SK-MEL-5 (cell line): Measurements from ENCODE around the gene ATG2B. TPM values are rescaled to one million over a fixed set of nuclear protein-coding genes. Genes with fewer than 3 reads are reported as not detected.

Source experiments
- DNase-seq: peaks from one replicate; pipeline ENCODE4 v3.0.0-alpha.2; 2016; ENCODE audit warnings: low read depth, low spot score
- in situ Hi-C: cut with HindIII; loops from 2 replicates; pipeline ENCODE4 v1.10.0; 2016; ENCODE audit warnings: low sequenced_read_pairs, high pct_unique_total_duplicates, low pct_unique_long_range_greater_than_20kb
- small RNA-seq, 2 experiments: library from RNA; depleted of rRNA; stranded (forward); fragments of <200 nt; gene quantifications; one replicate each; pipeline ENCODE3, GENCODE V24; 2014
- total RNA-seq: library from RNA; depleted of rRNA; stranded (reverse); fragments of >200 nt; shearing (Covaris generic); gene quantifications from 2 replicates; pipeline ENCODE4 v1.2.3, GENCODE V29; 2014; rRNA removed

ATG2B gene
- total RNA-seq, 1 experiment from 2014 or later = 13.4 TPM

DNA sequence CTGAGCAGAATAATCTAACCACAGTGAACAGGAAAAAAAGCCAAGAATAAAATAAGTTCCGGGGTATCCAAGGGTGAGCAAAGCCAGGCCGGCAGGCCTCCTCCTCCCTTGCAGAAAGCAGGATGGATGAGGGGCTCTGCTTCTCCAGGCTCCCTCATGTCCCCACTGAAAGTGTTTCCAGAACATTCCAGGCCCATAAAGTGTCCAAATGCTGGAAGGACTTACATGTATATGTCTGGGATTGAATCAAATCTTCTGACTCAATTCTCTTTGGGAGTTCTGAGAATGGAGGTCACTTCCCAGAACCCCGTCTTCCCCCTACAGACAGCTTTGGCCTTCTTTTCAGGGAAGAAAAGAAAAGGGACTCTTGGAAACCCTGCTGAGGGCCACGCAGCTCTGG is 132.1 kb downstream of the ATG2B start:
- in situ Hi-C loops = no loop called here
- DNase-seq = no peak

DNA sequence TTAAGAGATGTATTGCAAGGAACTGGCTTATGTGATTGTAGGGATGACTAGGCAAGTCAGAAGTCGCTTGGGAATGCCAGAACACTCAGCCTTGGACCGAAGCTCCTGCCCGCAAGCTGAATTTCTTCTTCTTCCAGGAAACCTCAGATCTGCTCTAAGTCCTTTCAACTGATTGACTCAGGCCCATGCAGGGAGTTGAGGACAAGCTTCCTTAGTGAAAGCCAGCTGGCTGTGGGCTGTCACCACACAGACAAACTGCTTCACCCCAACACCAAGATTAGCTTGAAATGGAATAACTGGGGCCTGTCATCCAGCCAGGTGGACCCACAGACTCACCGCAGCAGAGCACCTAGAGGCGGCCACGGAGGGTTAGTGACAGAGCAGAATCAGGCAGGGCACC is 133.8 kb downstream of the ATG2B start:
- DNase-seq = no peak
- in situ Hi-C loops = no loop called here

Small RNAs within 50 kb of the gene (small RNA-seq; reads per million reads assigned to genes)
- gene RNU2-33P = 0.10 to 14.9 reads per million in 2 experiments

Other genes starting within 250 kb of the ATG2B start
- gene BDKRB2, start 158.5 kb downstream of the ATG2B start, total RNA-seq = not detected in 2 replicates
- gene BDKRB1, start 107.1 kb downstream of the ATG2B start, total RNA-seq = 0.53 TPM in 1 of 2 replicates, not detected in the other
- 30.6 and 31.8 TPM in 2 replicates for gene GSKIP, start 185 bp upstream of the ATG2B start, total RNA-seq
- gene AK7, start 28.8 kb upstream of the ATG2B start, total RNA-seq = 2.9 and 4.9 TPM in 2 replicates
- gene PAPOLA, start 139.0 kb upstream of the ATG2B start, total RNA-seq = 118 and 120 TPM in 2 replicates